Motor neuron (in vitro differentiated cells): ENCODE measurements around the gene BUB1B. TPM values are rescaled to one million over a fixed set of nuclear protein-coding genes. Genes with fewer than 3 reads are reported as not detected.

Source experiments
- total RNA-seq, 8 experiments: library from RNA; unstranded; fragments of 300-600 nt; gene quantifications; 2 replicates each; pipeline versions ENCODE4 v1.2.3 to v1.2.4, GENCODE V29; 2022

BUB1B gene
- total RNA-seq, 8 experiments from 2014 or later, result 0.31 to 39.0 (median 3.7) TPM

Other genes with a start within 250 kb of the BUB1B start
- 10 to 100 TPM in 6 of 8 experiments, 1 to 10 TPM in 2; 7.5 to 48.8 (median 14.0) TPM for gene GPR176, start 240.8 kb upstream of the BUB1B start, total RNA-seq
- gene EIF2AK4, start 227.0 kb upstream of the BUB1B start, total RNA-seq, result 10 to 100 TPM; 25.9 to 72.6 (median 36.0) TPM
- gene SRP14, start 121.9 kb upstream of the BUB1B start, total RNA-seq, result 100 to 1,000 TPM; 255 to 393 (median 333) TPM
- gene BMF, start 52.2 kb upstream of the BUB1B start, total RNA-seq, result 10 to 100 TPM in 4 of 8 experiments, 1 to 10 TPM in 4; 2.0 to 32.7 (median 10.7) TPM
- 10 to 100 TPM in 1 of 8 experiments, 1 to 10 TPM in 5, under 1 TPM in 2; 0.56 to 13.1 (median 2.3) TPM for gene PAK6, start 78.0 kb downstream of the BUB1B start, total RNA-seq
- under 1 TPM in 3 of 8 experiments, not detected in 5; 0.17 to 0.66 (median 0.27) TPM for gene ANKRD63, start 122.0 kb downstream of the BUB1B start, total RNA-seq
- 1 to 10 TPM in 6 of 8 experiments, under 1 TPM in 2; 0.87 to 3.3 (median 1.6) TPM for gene PLCB2, start 146.9 kb downstream of the BUB1B start, total RNA-seq
- gene INAFM2, start 162.6 kb downstream of the BUB1B start, total RNA-seq, result 10 to 100 TPM in 6 of 8 experiments, 1 to 10 TPM in 2; 6.5 to 16.8 (median 13.4) TPM
- 10 to 100 TPM in 1 of 8 experiments, 1 to 10 TPM in 3, under 1 TPM in 4; 0.50 to 32.6 (median 1.9) TPM for gene CCDC9B, start 179.9 kb downstream of the BUB1B start, total RNA-seq
- under 1 TPM in 1 of 8 experiments, not detected in 7; 0.81 TPM for gene PHGR1, start 190.0 kb downstream of the BUB1B start, total RNA-seq
- gene DISP2, start 197.2 kb downstream of the BUB1B start, total RNA-seq, result 1 to 10 TPM in 6 of 8 experiments, under 1 TPM in 2; 0.17 to 9.1 (median 5.3) TPM
- 10 to 100 TPM; 19.5 to 63.3 (median 29.3) TPM for gene KNSTRN, start 221.7 kb downstream of the BUB1B start, total RNA-seq
- gene IVD, start 244.7 kb downstream of the BUB1B start, total RNA-seq, result 10 to 100 TPM; 20.3 to 93.9 (median 33.7) TPM